Measurements from ENCODE around the gene SCN5A. TPM values are rescaled to one million over a fixed set of nuclear protein-coding genes. Genes with fewer than 3 reads are reported as not detected.

Gene SCN5A
- total RNA-seq, 4 donors from 2014 or later, result 0.50 to 1.7 (median 0.81) TPM; not detected in 1

- ATAC-seq, result no peak
- no peaks in the 10 kb centered on the region for H3K4me1 ChIP-seq
- TF ChIP-seq POLR2AphosphoS5 (IDR thresholded peaks at IDR 0.05) (no peak), POLR2A (IDR thresholded peaks at IDR 0.05) (no peak), EP300 (IDR thresholded peaks at IDR 0.05) (no peak), CTCF (IDR thresholded peaks at IDR 0.05) (no peak)
- WGBS, 2 donors (ENCODE audit: low coverage in 1 of 2), result 81 to 86% methylated on average over 3 of the region's 3 CpGs
- peaks cover 0 to 90% of the 10 kb centered on the region in 2 donors for H3K36me3 ChIP-seq
- no peak overlapping the region for H3K4me3 ChIP-seq
- H3K9me3 ChIP-seq, result no peaks in the 10 kb centered on the region
- H3K27me3 ChIP-seq, result no peaks in the 10 kb centered on the region
- no peak overlapping the region for H3K27ac ChIP-seq
Observed at GRCh38 chr3:38511546-38511945, 137.9 kb downstream of the SCN5A start.

GRCh38 chr3:38510631-38511030, 138.9 kb downstream of the SCN5A start:
- no peak for TF ChIP-seq EP300 (IDR thresholded peaks at IDR 0.05)
- no peak for TF ChIP-seq POLR2A (IDR thresholded peaks at IDR 0.05)
- no peak for TF ChIP-seq CTCF (IDR thresholded peaks at IDR 0.05)
- no peak for TF ChIP-seq POLR2AphosphoS5 (IDR thresholded peaks at IDR 0.05)
- peaks cover 0 to 93% of the 10 kb centered on the region in 2 donors for H3K36me3 ChIP-seq
- H3K4me1 ChIP-seq, result no peaks in the 10 kb centered on the region
- no peak overlapping the region for H3K4me3 ChIP-seq
- ATAC-seq, result no peak
- no peak overlapping the region for H3K27ac ChIP-seq
- no peaks in the 10 kb centered on the region for H3K27me3 ChIP-seq
- H3K9me3 ChIP-seq, result no peaks in the 10 kb centered on the region

GRCh38 chr3:38509732-38510131, 139.8 kb downstream of the SCN5A start:
- no peak for ATAC-seq
- H3K27ac ChIP-seq, result no peak overlapping the region
- no peaks in the 10 kb centered on the region for H3K4me1 ChIP-seq
- 88 to 100% methylated on average over 1 to 2 of the region's 2 CpGs for WGBS, 2 donors (ENCODE audit: low coverage in 1 of 2)
- no peak overlapping the region for H3K4me3 ChIP-seq
- H3K36me3 ChIP-seq, result peaks cover 0 to 93% of the 10 kb centered on the region in 2 donors
- no peaks in the 10 kb centered on the region for H3K9me3 ChIP-seq
- no peaks in the 10 kb centered on the region for H3K27me3 ChIP-seq
- TF ChIP-seq CTCF (IDR thresholded peaks at IDR 0.05) (no peak), POLR2A (IDR thresholded peaks at IDR 0.05) (no peak), EP300 (IDR thresholded peaks at IDR 0.05) (no peak), POLR2AphosphoS5 (IDR thresholded peaks at IDR 0.05) (no peak)

GRCh38 chr3:38507120-38507519, 142.4 kb downstream of the SCN5A start:
- H3K9me3 ChIP-seq, result no peaks in the 10 kb centered on the region
- no peak overlapping the region for H3K27ac ChIP-seq
- no peaks in the 10 kb centered on the region for H3K27me3 ChIP-seq
- no peak for TF ChIP-seq POLR2A (IDR thresholded peaks at IDR 0.05)
- TF ChIP-seq CTCF (IDR thresholded peaks at IDR 0.05), result no peak
- no peak for TF ChIP-seq EP300 (IDR thresholded peaks at IDR 0.05)
- TF ChIP-seq POLR2AphosphoS5 (IDR thresholded peaks at IDR 0.05), result no peak
- 76 to 79% methylated on average over 2 of the region's 2 CpGs for WGBS, 2 donors (ENCODE audit: low coverage in 1 of 2)
- H3K4me1 ChIP-seq, result no peaks in the 10 kb centered on the region
- no peak overlapping the region for H3K4me3 ChIP-seq
- ATAC-seq, result no peak
- H3K36me3 ChIP-seq, result peaks cover 0 to 95% of the 10 kb centered on the region in 2 donors

GRCh38 chr3:38500688-38501417, 148.6 kb downstream of the SCN5A start:
- H3K4me3 ChIP-seq, result no peak overlapping the region
- 28 to 32% methylated on average over 2 of the region's 2 CpGs for WGBS, 2 donors (ENCODE audit: low coverage in 1 of 2)
- peaks cover 0 to 15% (median 4%) of the 10 kb centered on the region in 3 donors for H3K4me1 ChIP-seq
- peaks cover 0 to 58% of the 10 kb centered on the region in 2 donors for H3K36me3 ChIP-seq
- ATAC-seq, result no peak
- no peaks in the 10 kb centered on the region for H3K9me3 ChIP-seq
- H3K27me3 ChIP-seq, result no peaks in the 10 kb centered on the region
- H3K27ac ChIP-seq, result peak overlapping the region in 2 of 4 donors; percentile 51 to 63
- no peak for TF ChIP-seq EP300 (IDR thresholded peaks at IDR 0.05)
- TF ChIP-seq POLR2A (IDR thresholded peaks at IDR 0.05), result no peak
- no peak for TF ChIP-seq CTCF (IDR thresholded peaks at IDR 0.05)
- no peak for TF ChIP-seq POLR2AphosphoS5 (IDR thresholded peaks at IDR 0.05)
